Measurements from ENCODE around the gene AMOT.

The AMOT gene

GRCh38 chrX:112822892-112823291 is 17.7 kb downstream of the AMOT start:
- ChIA-PET CTCF (no interaction called here), POLR2A (no interaction called here)
- H3K4me1 ChIP-seq (ENCODE audit: control insufficient read depth, insufficient read depth, low read length), result no peaks in the 10 kb centered on the region
- H3K36me3 ChIP-seq (ENCODE audit: control insufficient read depth in 2 of 2, insufficient read depth in 1 of 2, low read length in 2 of 2), result peaks cover 8 to 94% of the 10 kb centered on the region in 2 experiments; a peak in 2 of 3 replicates
- no peaks in the 10 kb centered on the region; the same call in 1 of the 2 replicates for H3K9me3 ChIP-seq (ENCODE audit: control insufficient read depth, insufficient read depth, low read depth, low read length)
- H3K4me3 ChIP-seq (ENCODE audit: low read depth, low read length), result no peak overlapping the region
- H3K27ac ChIP-seq (ENCODE audit: extremely low read depth, low read depth, low read length), result no peak overlapping the region
- TF ChIP-seq ZNF639 (tag by site-specific recombination; IDR thresholded peaks at IDR 0.05) (no peak), ZBTB26 (tag by site-specific recombination; optimal IDR thresholded peaks at IDR 0.05) (no peak), ZSCAN16 (tag by site-specific recombination; IDR thresholded peaks at IDR 0.05) (no peak), ZNF274 (IDR thresholded peaks at IDR 0.05; ENCODE audit: low read length) (no peak), ZNF274 (tag by site-specific recombination; IDR thresholded peaks at IDR 0.05; ENCODE audit: borderline replicate concordance) (no peak), ZNF175 (tag by site-specific recombination; IDR thresholded peaks at IDR 0.05) (no peak), ZNF341 (tag by site-specific recombination; IDR thresholded peaks at IDR 0.05; ENCODE audit: low read depth) (no peak), ZNF221 (tag by site-specific recombination; IDR thresholded peaks at IDR 0.05; ENCODE audit: borderline replicate concordance) (no peak), ZNF391 (tag by site-specific recombination; IDR thresholded peaks at IDR 0.05; ENCODE audit: borderline replicate concordance, low read depth) (no peak), RBAK (tag by site-specific recombination; IDR thresholded peaks at IDR 0.05) (no peak), HOXA7 (CRISPR knock-in tag; IDR thresholded peaks at IDR 0.05; ENCODE audit: borderline replicate concordance) (no peak), ZNF549 (tag by site-specific recombination; IDR thresholded peaks at IDR 0.05) (no peak), ZNF302 (tag by site-specific recombination; IDR thresholded peaks at IDR 0.05; ENCODE audit: low read depth) (no peak), ZBTB11 (tag by site-specific recombination; conservative IDR thresholded peaks at IDR 0.05; ENCODE audit: low read depth) (no peak), ZBTB10 (tag by site-specific recombination; IDR thresholded peaks at IDR 0.05) (no peak), ZNF624 (tag by site-specific recombination; IDR thresholded peaks at IDR 0.05) (no peak), PRDM4 (tag by site-specific recombination; IDR thresholded peaks at IDR 0.05) (no peak), ZNF311 (tag by site-specific recombination; IDR thresholded peaks at IDR 0.05; ENCODE audit: borderline replicate concordance) (no peak)
